ENCODE results near the gene SORCS2. TPM values are rescaled to one million over a fixed set of nuclear protein-coding genes. Genes with fewer than 3 reads are reported as not detected.

The SORCS2 gene
- total RNA-seq, 1 donor from 2014 or later, result 5.2 TPM

- Histone ChIP-seq H3K9ac (no peak overlapping the region), H3K9me3 (ENCODE audit: low read depth) (peaks cover 12% of the 10 kb centered on the region), H3K4me3 (no peak overlapping the region), H2AFZ (replicated peaks) (no peak overlapping the region), H3K4me2 (no peak overlapping the region), H3K36me3 (peaks cover under 1% of the 10 kb centered on the region), H3K79me2 (ENCODE audit: low read depth) (no peaks in the 10 kb centered on the region), H3K4me1 (peaks cover 6% of the 10 kb centered on the region), H4K20me1 (ENCODE audit: low read depth) (no peaks in the 10 kb centered on the region), H3F3A (ENCODE audit: low read depth) (no peaks in the 10 kb centered on the region), H3K27me3 (no peaks in the 10 kb centered on the region), H3K27ac (no peak overlapping the region)
- Mint-ChIP-seq H3K36me3 (no peaks in the 10 kb centered on the region), H3K27me3 (ENCODE audit: insufficient read depth, low read depth) (peaks cover 6% of the 10 kb centered on the region), H3K27ac (no peak overlapping the region), H3K4me1 (peaks cover 12% of the 10 kb centered on the region), H3K4me3 (no peak overlapping the region), H3K9me3 (peaks cover 32% of the 10 kb centered on the region)
- TF ChIP-seq EZH2phosphoT487 (IDR thresholded peaks at IDR 0.05) (no peak), CTCF (IDR thresholded peaks at IDR 0.05) (no peak), EZH2 (IDR thresholded peaks at IDR 0.05) (no peak)
- no peak for DNase-seq (ENCODE audit: low spot score)
Measured at GRCh38 chr4:7402526-7402925, 210.2 kb downstream of the SORCS2 start.

GRCh38 chr4:7403001-7403400, 210.7 kb downstream of the SORCS2 start:
- no peaks in the 10 kb centered on the region for H3K36me3 Mint-ChIP-seq
- no peak overlapping the region for H3K27ac Mint-ChIP-seq
- H3K4me1 ChIP-seq, result peaks cover 5% of the 10 kb centered on the region
- peaks cover 32% of the 10 kb centered on the region for H3K9me3 Mint-ChIP-seq
- no peak overlapping the region for H3K4me3 ChIP-seq
- no peak overlapping the region for H3K27ac ChIP-seq
- no peak for TF ChIP-seq EZH2phosphoT487 (IDR thresholded peaks at IDR 0.05)
- TF ChIP-seq EZH2 (IDR thresholded peaks at IDR 0.05), result no peak
- no peak for TF ChIP-seq CTCF (IDR thresholded peaks at IDR 0.05)
- peaks cover 8% of the 10 kb centered on the region for H3K4me1 Mint-ChIP-seq
- no peak overlapping the region for H2AFZ ChIP-seq (replicated peaks)
- H3F3A ChIP-seq (ENCODE audit: low read depth), result no peaks in the 10 kb centered on the region
- DNase-seq (ENCODE audit: low spot score), result no peak
- peaks cover 5% of the 10 kb centered on the region for H3K36me3 ChIP-seq
- H3K9me3 ChIP-seq (ENCODE audit: low read depth), result peaks cover 17% of the 10 kb centered on the region
- no peak overlapping the region for H3K9ac ChIP-seq
- H3K4me2 ChIP-seq, result no peak overlapping the region
- H4K20me1 ChIP-seq (ENCODE audit: low read depth), result no peaks in the 10 kb centered on the region
- no peaks in the 10 kb centered on the region for H3K79me2 ChIP-seq (ENCODE audit: low read depth)
- H3K27me3 Mint-ChIP-seq (ENCODE audit: insufficient read depth, low read depth), result peaks cover 4% of the 10 kb centered on the region
- no peak overlapping the region for H3K4me3 Mint-ChIP-seq
- H3K27me3 ChIP-seq, result no peaks in the 10 kb centered on the region

GRCh38 chr4:7408166-7408565, 215.8 kb downstream of the SORCS2 start:
- Histone ChIP-seq H3K36me3 (peaks cover 6% of the 10 kb centered on the region), H3K4me2 (no peak overlapping the region), H4K20me1 (ENCODE audit: low read depth) (no peaks in the 10 kb centered on the region), H3K4me3 (no peak overlapping the region), H3K27ac (no peak overlapping the region), H2AFZ (replicated peaks) (no peak overlapping the region), H3K27me3 (no peaks in the 10 kb centered on the region), H3F3A (ENCODE audit: low read depth) (no peaks in the 10 kb centered on the region), H3K9ac (no peak overlapping the region), H3K79me2 (ENCODE audit: low read depth) (no peaks in the 10 kb centered on the region), H3K9me3 (ENCODE audit: low read depth) (peaks cover 21% of the 10 kb centered on the region), H3K4me1 (peaks cover 4% of the 10 kb centered on the region)
- Mint-ChIP-seq H3K4me3 (no peak overlapping the region), H3K27me3 (ENCODE audit: insufficient read depth, low read depth) (peaks cover 5% of the 10 kb centered on the region), H3K4me1 (peaks cover 4% of the 10 kb centered on the region), H3K27ac (no peak overlapping the region), H3K9me3 (peaks cover 39% of the 10 kb centered on the region), H3K36me3 (no peaks in the 10 kb centered on the region)
- TF ChIP-seq CTCF (IDR thresholded peaks at IDR 0.05) (no peak), EZH2 (IDR thresholded peaks at IDR 0.05) (no peak), EZH2phosphoT487 (IDR thresholded peaks at IDR 0.05) (no peak)
- no peak for DNase-seq (ENCODE audit: low spot score)

All from neural progenitor cell (in vitro differentiated cells).